Hepatocyte (in vitro differentiated cells): ENCODE data around the gene RAB3C. TPM values are rescaled to one million over a fixed set of nuclear protein-coding genes. Genes with fewer than 3 reads are reported as not detected.
A peak's percentile ranks its signal among the peaks of the same experiment; 100 is the strongest.

Experiments used
- DNase-seq: peaks from one replicate; pipeline ENCODE4 v3.0.0-alpha.2; 2016; ENCODE audit warnings: low spot score
- H2AFZ ChIP-seq: fragments of 200-600 bp; sonication (generic); 2 replicates; pipeline ENCODE4 v1.6.0; 2016; ENCODE audit warnings: antibody characterized with exemption, mild to moderate bottlenecking
- H3K27ac ChIP-seq: fragments of 200-600 bp; sonication (generic); 2 replicates; pipeline ENCODE4 v1.5.1; 2016; ENCODE audit warnings: mild to moderate bottlenecking
- H3K27me3 ChIP-seq: fragments of 200-600 bp; sonication (generic); 2 replicates; pipeline ENCODE4 v1.6.1; 2016
- H3K36me3 ChIP-seq: fragments of 200-600 bp; sonication (generic); replicated peaks from 2 replicates; pipeline ENCODE4 v1.5.1; 2016; ENCODE audit warnings: low read depth; ENCODE audit not compliant: insufficient read depth
- H3K4me1 ChIP-seq: fragments of 200-600 bp; sonication (generic); 2 replicates; pipeline ENCODE4 v1.5.1; 2016; ENCODE audit warnings: mild to moderate bottlenecking, moderate library complexity; ENCODE audit not compliant: insufficient read depth
- H3K4me2 ChIP-seq: fragments of 200-600 bp; sonication (generic); 2 replicates; pipeline ENCODE4 v1.6.0; 2016
- H3K4me3 ChIP-seq: fragments of 200-600 bp; sonication (generic); 2 replicates; pipeline ENCODE4 v1.5.1; 2016; ENCODE audit warnings: mild to moderate bottlenecking
- H3K79me2 ChIP-seq: fragments of 200-600 bp; sonication (generic); 2 replicates; pipeline ENCODE4 v1.6.0; 2017; ENCODE audit warnings: mild to moderate bottlenecking
- H3K9me2 ChIP-seq: fragments of 200-600 bp; sonication (generic); replicated peaks from 2 replicates; pipeline ENCODE4 v1.6.0; 2017; ENCODE audit warnings: mild to moderate bottlenecking; ENCODE audit not compliant: insufficient read depth
- H3K9me3 ChIP-seq: fragments of 200-600 bp; sonication (generic); 2 replicates; pipeline ENCODE4 v1.5.1; 2016; ENCODE audit warnings: low read depth, mild to moderate bottlenecking
- H4K20me1 ChIP-seq: fragments of 200-600 bp; sonication (generic); 2 replicates; pipeline ENCODE4 v1.6.0; 2016; ENCODE audit warnings: mild to moderate bottlenecking; ENCODE audit not compliant: insufficient read depth, poor library complexity, severe bottlenecking
- CTCF ChIP-seq: fragments of 200-600 bp; sonication (generic); IDR thresholded peaks from 2 replicates; pipeline ENCODE4 v1.5.1; 2016; ENCODE audit warnings: antibody characterized with exemption, mild to moderate bottlenecking; ENCODE audit not compliant: poor library complexity
- EZH2 ChIP-seq: fragments of 200-600 bp; sonication (generic); IDR thresholded peaks from 2 replicates; pipeline ENCODE4 v1.6.1; 2016; ENCODE audit warnings: antibody characterized with exemption, mild to moderate bottlenecking, borderline replicate concordance
- EZH2phosphoT487 ChIP-seq: fragments of 200-600 bp; sonication (generic); IDR thresholded peaks from one replicate; pipeline ENCODE4 v1.6.1; 2018; ENCODE audit warnings: antibody characterized with exemption, mild to moderate bottlenecking, low read depth, moderate library complexity; ENCODE audit not compliant: unreplicated experiment, severe bottlenecking
- WGBS: methylation state at CpG from one replicate; pipeline ENCODE4 v1.1.6; 2016; ENCODE audit warnings: low lambda C conversion rate; ENCODE audit errors: missing lambda C conversion rate; 5-methylcytosine and 5-hydroxymethylcytosine counted together
- polyA plus RNA-seq: library from polyadenylated mRNA; unstranded; fragments of >200 nt; fragmentation: Nextera tagmentation; extraction: Ambion mirVana; gene quantifications from 2 replicates; pipeline ENCODE4 v1.2.1, GENCODE V29; 2016
- total RNA-seq: library from RNA; depleted of rRNA; stranded (reverse); fragments of >200 nt; gene quantifications from 2 replicates; pipeline ENCODE4 v1.2.3, GENCODE V29; 2014

RAB3C gene
- total and polyA plus RNA-seq, 2 experiments from 2014 or later, result 5.2 to 6.4 TPM

GRCh38 chr5:58736214-58736613 is 153.3 kb downstream of the RAB3C start:
- no peaks in the 10 kb centered on the region for H4K20me1 ChIP-seq
- H3K27ac ChIP-seq, result no peak overlapping the region
- no peak for TF ChIP-seq EZH2phosphoT487
- H3K4me2 ChIP-seq, result no peak overlapping the region
- H3K36me3 ChIP-seq, result no peaks in the 10 kb centered on the region
- WGBS, result 93% methylated on average over 5 of the region's 5 CpGs
- H3K4me3 ChIP-seq, result no peak overlapping the region
- H3K9me2 ChIP-seq, result no peaks in the 10 kb centered on the region
- no peaks in the 10 kb centered on the region for H3K9me3 ChIP-seq
- DNase-seq, result no peak
- peaks cover 6% of the 10 kb centered on the region for H3K4me1 ChIP-seq
- H3K79me2 ChIP-seq, result no peaks in the 10 kb centered on the region
- no peak overlapping the region for H2AFZ ChIP-seq
- H3K27me3 ChIP-seq, result no peaks in the 10 kb centered on the region

- peaks cover 6% of the 10 kb centered on the region for H3K4me1 ChIP-seq
- H3K9me3 ChIP-seq, result no peaks in the 10 kb centered on the region
- no peaks in the 10 kb centered on the region for H3K36me3 ChIP-seq
- H3K9me2 ChIP-seq, result no peaks in the 10 kb centered on the region
- H4K20me1 ChIP-seq, result no peaks in the 10 kb centered on the region
- H3K27ac ChIP-seq, result no peak overlapping the region
- no peak for TF ChIP-seq EZH2
- peak overlapping the region; percentile 14 for H3K4me2 ChIP-seq
- H3K4me3 ChIP-seq, result no peak overlapping the region
- H2AFZ ChIP-seq, result no peak overlapping the region
- H3K79me2 ChIP-seq, result no peaks in the 10 kb centered on the region
- DNase-seq, result no peak
- H3K27me3 ChIP-seq, result no peaks in the 10 kb centered on the region
These were observed 154.8 kb downstream of the RAB3C start for GRCh38 chr5:58737671-58738070.

GRCh38 chr5:58738336-58738735 is 155.5 kb downstream of the RAB3C start:
- Histone ChIP-seq H3K27ac (no peak overlapping the region), H2AFZ (no peak overlapping the region), H3K4me2 (peak overlapping the region; percentile 14), H3K9me2 (no peaks in the 10 kb centered on the region), H3K4me3 (no peak overlapping the region), H3K27me3 (no peaks in the 10 kb centered on the region), H3K36me3 (no peaks in the 10 kb centered on the region), H4K20me1 (no peaks in the 10 kb centered on the region), H3K79me2 (no peaks in the 10 kb centered on the region), H3K9me3 (no peaks in the 10 kb centered on the region), H3K4me1 (peaks cover 6% of the 10 kb centered on the region)
- WGBS, result 61% methylated on average over 2 of the region's 2 CpGs
- TF ChIP-seq CTCF, result no peak
- TF ChIP-seq EZH2, result no peak
- no peak for TF ChIP-seq EZH2phosphoT487
- DNase-seq, result no peak

- TF ChIP-seq CTCF (no peak), EZH2 (no peak), EZH2phosphoT487 (no peak)
- 76% methylated on average over 2 of the region's 2 CpGs for WGBS
- no peaks in the 10 kb centered on the region for H3K79me2 ChIP-seq
- H3K36me3 ChIP-seq, result no peaks in the 10 kb centered on the region
- H3K4me3 ChIP-seq, result no peak overlapping the region
- no peaks in the 10 kb centered on the region for H3K27me3 ChIP-seq
- H2AFZ ChIP-seq, result no peak overlapping the region
- no peaks in the 10 kb centered on the region for H4K20me1 ChIP-seq
- no peaks in the 10 kb centered on the region for H3K9me3 ChIP-seq
- no peak for DNase-seq
- H3K4me1 ChIP-seq, result peaks cover 6% of the 10 kb centered on the region
- H3K4me2 ChIP-seq, result no peak overlapping the region
- no peak overlapping the region for H3K27ac ChIP-seq
- H3K9me2 ChIP-seq, result no peaks in the 10 kb centered on the region
These were observed 156.2 kb downstream of the RAB3C start for GRCh38 chr5:58739051-58739450.
